H9 (cell line): Measurements from ENCODE around the gene JUNB. TPM values are rescaled to one million over a fixed set of nuclear protein-coding genes. Genes with fewer than 3 reads are reported as not detected.
A peak's percentile ranks its signal among the peaks of the same experiment; 100 is the strongest.

Experiments used
- DNase-seq: peaks from one replicate; pipeline ENCODE4 v3.0.0-alpha.2; 2017
- H2AFZ ChIP-seq: one replicate; pipeline ENCODE4 v1.6.1; 2013; ENCODE audit warnings: mild to moderate bottlenecking, low read length, control low read depth, moderate library complexity
- H2AK5ac ChIP-seq: 2 replicates; pipeline ENCODE4 v1.6.1; 2013; ENCODE audit warnings: low read length, control low read depth, mixed read lengths; ENCODE audit not compliant: insufficient read length
- H2BK120ac ChIP-seq: one replicate; pipeline ENCODE4 v1.6.1; 2013; ENCODE audit warnings: low read depth, mild to moderate bottlenecking, low read length, control low read depth, inconsistent platforms; ENCODE audit not compliant: poor library complexity, severe bottlenecking
- H2BK12ac ChIP-seq: 2 replicates; pipeline ENCODE4 v1.6.1; 2013; ENCODE audit warnings: low read length, control low read depth, mixed read lengths, low read depth; ENCODE audit not compliant: insufficient read length
- H2BK15ac ChIP-seq: 2 replicates; pipeline ENCODE4 v1.6.1; 2013; ENCODE audit warnings: low read depth, low read length, control low read depth
- H2BK20ac ChIP-seq: one replicate; pipeline ENCODE4 v1.6.1; 2013; ENCODE audit warnings: low read depth, mild to moderate bottlenecking, low read length, control low read depth, inconsistent platforms; ENCODE audit not compliant: poor library complexity, severe bottlenecking
- H2BK5ac ChIP-seq: 2 replicates; pipeline ENCODE4 v1.6.1; 2013; ENCODE audit warnings: low read length, control low read depth, mixed read lengths; ENCODE audit not compliant: insufficient read length
- H3K14ac ChIP-seq: 2 replicates; pipeline ENCODE4 v1.6.1; 2013; ENCODE audit warnings: low read length, control low read depth; ENCODE audit not compliant: insufficient read depth
- H3K18ac ChIP-seq: 2 replicates; pipeline ENCODE4 v1.6.1; 2013; ENCODE audit warnings: low read depth, mild to moderate bottlenecking, mixed read lengths, low read length, control low read depth; ENCODE audit not compliant: insufficient read length
- H3K23ac ChIP-seq: 2 replicates; pipeline ENCODE4 v1.6.1; 2013; ENCODE audit warnings: low read length, control low read depth, mixed read lengths, low read depth; ENCODE audit not compliant: insufficient read length
- H3K23me2 ChIP-seq: 2 replicates; pipeline ENCODE4 v1.6.1; 2013; ENCODE audit warnings: low read depth, mild to moderate bottlenecking, mixed read lengths, low read length, control low read depth; ENCODE audit not compliant: insufficient read length, poor library complexity, severe bottlenecking
- H3K27ac ChIP-seq: 2 replicates; pipeline ENCODE4 v1.5.1; 2013; ENCODE audit warnings: low read length, control low read depth, mixed read lengths, low read depth; ENCODE audit not compliant: insufficient read length
- H3K27me3 ChIP-seq: 2 replicates; pipeline ENCODE4 v1.6.1; 2013; ENCODE audit warnings: low read length, control low read depth, inconsistent platforms; ENCODE audit not compliant: insufficient read depth
- H3K4ac ChIP-seq: 2 replicates; pipeline ENCODE4 v1.6.1; 2013; ENCODE audit warnings: low read depth, mild to moderate bottlenecking, control low read depth, inconsistent platforms, low read length, moderate library complexity
- H3K4me1 ChIP-seq: 2 replicates; pipeline ENCODE4 v1.6.1; 2013; ENCODE audit warnings: low read length, control low read depth, inconsistent platforms; ENCODE audit not compliant: insufficient read depth
- H3K4me2 ChIP-seq: 2 replicates; pipeline ENCODE4 v1.6.1; 2013; ENCODE audit warnings: low read length, control low read depth, mixed read lengths; ENCODE audit not compliant: insufficient read length, insufficient read depth
- H3K56ac ChIP-seq: 2 replicates; pipeline ENCODE4 v1.6.1; 2013; ENCODE audit warnings: low read depth, mild to moderate bottlenecking, mixed read lengths, low read length, control low read depth; ENCODE audit not compliant: insufficient read length
- H3K79me1 ChIP-seq: 2 replicates; pipeline ENCODE4 v1.6.1; 2013; ENCODE audit warnings: low read depth, mild to moderate bottlenecking, moderate library complexity, low read length, control low read depth, inconsistent platforms; ENCODE audit not compliant: insufficient read depth, poor library complexity, severe bottlenecking
- H3K79me2 ChIP-seq: 2 replicates; pipeline ENCODE4 v1.6.1; 2013; ENCODE audit warnings: low read length, control low read depth, inconsistent platforms; ENCODE audit not compliant: insufficient read depth
- H3K9ac ChIP-seq: 2 replicates; pipeline ENCODE4 v1.6.1; 2013; ENCODE audit warnings: low read length, control low read depth, mixed read lengths; ENCODE audit not compliant: insufficient read length; ENCODE audit errors: extremely low read depth
- H3K9me3 ChIP-seq: one replicate; pipeline ENCODE4 v1.6.1; 2013; ENCODE audit warnings: low read depth, low read length, inconsistent platforms; ENCODE audit not compliant: control insufficient read depth
- H3T11ph ChIP-seq: one replicate; pipeline ENCODE4 v1.6.1; 2013; ENCODE audit warnings: mild to moderate bottlenecking, low read length, control low read depth, inconsistent platforms
- H4K20me1 ChIP-seq: one replicate; pipeline ENCODE4 v1.6.1; 2013; ENCODE audit not compliant: control insufficient read depth, insufficient read length, insufficient read depth
- H4K5ac ChIP-seq: 2 replicates; pipeline ENCODE4 v1.6.1; 2013; ENCODE audit warnings: low read depth, mild to moderate bottlenecking, mixed read lengths, low read length, control low read depth; ENCODE audit not compliant: insufficient read length
- H4K8ac ChIP-seq: replicated peaks from 2 replicates; pipeline ENCODE4 v1.6.1; 2013; ENCODE audit warnings: low read length, control low read depth, mixed read lengths, low read depth; ENCODE audit not compliant: insufficient read length
- H4K91ac ChIP-seq: 2 replicates; pipeline ENCODE4 v1.6.1; 2013; ENCODE audit warnings: low read depth, mild to moderate bottlenecking, moderate library complexity, mixed read lengths, low read length, control low read depth; ENCODE audit not compliant: insufficient read length
- H3K27ac Mint-ChIP-seq, 3 experiments: 2 replicates in 2 of 3; 3 replicates in 1 of 3; pipeline ENCODE4 v1.8.0; 2020 to 2021; ENCODE audit warnings: mixed read lengths in 3 of 3, mild to moderate bottlenecking in 1 of 3, moderate library complexity in 1 of 3
- H3K27me3 Mint-ChIP-seq: 2 replicates; pipeline ENCODE4 v1.8.0; 2021; ENCODE audit warnings: low read depth, mild to moderate bottlenecking, moderate library complexity, mixed read lengths
- H3K36me3 Mint-ChIP-seq, 3 experiments: 2 replicates in 2 of 3; 3 replicates in 1 of 3; pipeline ENCODE4 v1.8.0; 2020 to 2021; ENCODE audit warnings: low read depth in 3 of 3, mixed read lengths in 3 of 3; ENCODE audit not compliant: insufficient read depth in 1 of 3
- H3K4me1 Mint-ChIP-seq, 2 experiments: 2 replicates each; pipeline ENCODE4 v1.8.0; 2020; ENCODE audit warnings: mixed read lengths in 2 of 2
- H3K4me3 Mint-ChIP-seq, 2 experiments: 2 replicates in 1 of 2; 3 replicates in 1 of 2; pipeline ENCODE4 v1.8.0; 2020 to 2021; ENCODE audit warnings: mild to moderate bottlenecking in 2 of 2, mixed read lengths in 2 of 2, moderate library complexity in 1 of 2
- H3K9me3 Mint-ChIP-seq, 2 experiments: 2 replicates in 1 of 2; 3 replicates in 1 of 2; pipeline ENCODE4 v1.8.0; 2020; ENCODE audit warnings: mild to moderate bottlenecking in 2 of 2, mixed read lengths in 2 of 2, moderate library complexity in 1 of 2
- CTCF ChIP-seq: fragments of 200-600 bp; sonication (generic); conservative IDR thresholded peaks from 3 replicates; pipeline ENCODE4 v1.8.0; 2021; ENCODE audit warnings: antibody characterized with exemption, mild to moderate bottlenecking
- WGBS: extraction: QIAGEN DNeasy Blood & Tissue Kit; methylation state at CpG from one replicate; pipeline ENCODE4 v1.1.7; 2013; ENCODE audit warnings: missing lambda C conversion rate, low lambda C conversion rate, mixed read lengths; ENCODE audit not compliant: insufficient read length; ENCODE audit errors: extremely low coverage; 5-methylcytosine and 5-hydroxymethylcytosine counted together
- total RNA-seq: library from RNA; stranded (reverse); gene quantifications from 2 replicates; pipeline ENCODE4 v1.2.1, GENCODE V29; 2021

The JUNB gene
- total RNA-seq, 1 experiment from 2014 or later = 15.9 TPM

- H3K4me1 Mint-ChIP-seq = peaks cover 40 to 41% of the 10 kb centered on the region in 2 experiments
- DNase-seq = peak; percentile 84
- no peak overlapping the region; a peak in 1 of 7 replicates for H3K27ac Mint-ChIP-seq
Measured at GRCh38 chr19:12792051-12792852, 966 bp downstream of the JUNB start.

More at GRCh38 chr19:12792051-12792852, 966 bp downstream of the JUNB start:
- H3K27ac ChIP-seq = no peak overlapping the region
- H4K20me1 ChIP-seq = no peaks in the 10 kb centered on the region
- no peak overlapping the region for H4K91ac ChIP-seq
- no peaks in the 10 kb centered on the region; the same call in 1 of the 2 replicates for H3K27me3 ChIP-seq
- no CpG with 5 or more reads among the region's 84 CpGs for WGBS
- H3K9me3 Mint-ChIP-seq = no peaks in the 10 kb centered on the region
- no peak overlapping the region for H2AFZ ChIP-seq
- peak overlapping the region; percentile 85 to 87 for H3K4me3 Mint-ChIP-seq
- H2BK5ac ChIP-seq = no peak overlapping the region
- H4K5ac ChIP-seq = no peak overlapping the region
- peaks cover 0 to 7% (median 5%) of the 10 kb centered on the region in 3 experiments; a peak in 5 of 7 replicates for H3K36me3 Mint-ChIP-seq
- H2BK20ac ChIP-seq = no peak overlapping the region
- no peaks in the 10 kb centered on the region for H3K79me1 ChIP-seq
- peaks cover 2% of the 10 kb centered on the region; the same call in 1 of the 2 replicates for H3K4me1 ChIP-seq
- peak overlapping the region; percentile 59 for H3K9ac ChIP-seq
- H3K23me2 ChIP-seq = peaks cover 37% of the 10 kb centered on the region
- peak overlapping the region; percentile 92; the same call in 1 of the 2 replicates for H3K14ac ChIP-seq
- no peak overlapping the region for H4K8ac ChIP-seq
- H2BK12ac ChIP-seq = no peak overlapping the region
- H3K9me3 ChIP-seq = no peaks in the 10 kb centered on the region
- no peak overlapping the region for H3K4ac ChIP-seq
- H3K18ac ChIP-seq = peak overlapping the region; percentile 82
- no peak overlapping the region for H3T11ph ChIP-seq
- no peak for TF ChIP-seq CTCF
- H3K23ac ChIP-seq = no peak overlapping the region
- H2BK120ac ChIP-seq = no peak overlapping the region
- H3K79me2 ChIP-seq = no peaks in the 10 kb centered on the region
- no peak overlapping the region for H2BK15ac ChIP-seq
- H3K56ac ChIP-seq = no peak overlapping the region
- peak overlapping the region; percentile 48 for H3K4me2 ChIP-seq
- no peak overlapping the region for H2AK5ac ChIP-seq
- H3K27me3 Mint-ChIP-seq = peaks cover 8% of the 10 kb centered on the region
